ENCODE data around the gene CLTA.

The CLTA gene

DNA sequence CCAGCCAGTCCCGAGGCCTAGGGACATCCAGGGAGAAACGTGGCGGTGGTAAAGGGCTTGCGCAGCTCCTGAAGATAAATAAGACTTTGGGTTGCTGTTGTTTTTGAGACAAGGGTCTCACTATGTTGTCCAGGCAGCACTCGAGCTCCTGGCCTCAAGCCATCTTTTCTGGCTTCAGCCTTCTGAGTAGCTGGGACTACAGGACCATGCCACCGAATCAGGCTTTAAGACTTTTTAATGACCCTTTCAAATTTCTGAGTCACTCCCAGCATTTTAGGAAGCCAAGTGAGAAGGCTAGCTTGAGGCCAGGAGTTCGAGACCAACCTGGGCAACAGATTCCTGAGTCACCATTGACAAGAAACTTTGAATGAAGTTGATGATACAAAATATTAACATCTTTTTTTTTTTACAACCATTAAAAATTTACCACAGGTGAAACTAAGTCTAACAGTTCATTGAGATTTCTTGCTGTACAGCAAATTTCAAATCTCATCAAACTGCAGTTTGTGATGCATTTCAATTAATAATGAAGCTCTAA lies 68.3 kb downstream of the CLTA start:
- DNase-seq (ENCODE audit: low read depth) = no peak
- peak overlapping the region; percentile 72 for H3K4me3 ChIP-seq (ENCODE audit: low read length)
- TF ChIP-seq, protein P1, sequence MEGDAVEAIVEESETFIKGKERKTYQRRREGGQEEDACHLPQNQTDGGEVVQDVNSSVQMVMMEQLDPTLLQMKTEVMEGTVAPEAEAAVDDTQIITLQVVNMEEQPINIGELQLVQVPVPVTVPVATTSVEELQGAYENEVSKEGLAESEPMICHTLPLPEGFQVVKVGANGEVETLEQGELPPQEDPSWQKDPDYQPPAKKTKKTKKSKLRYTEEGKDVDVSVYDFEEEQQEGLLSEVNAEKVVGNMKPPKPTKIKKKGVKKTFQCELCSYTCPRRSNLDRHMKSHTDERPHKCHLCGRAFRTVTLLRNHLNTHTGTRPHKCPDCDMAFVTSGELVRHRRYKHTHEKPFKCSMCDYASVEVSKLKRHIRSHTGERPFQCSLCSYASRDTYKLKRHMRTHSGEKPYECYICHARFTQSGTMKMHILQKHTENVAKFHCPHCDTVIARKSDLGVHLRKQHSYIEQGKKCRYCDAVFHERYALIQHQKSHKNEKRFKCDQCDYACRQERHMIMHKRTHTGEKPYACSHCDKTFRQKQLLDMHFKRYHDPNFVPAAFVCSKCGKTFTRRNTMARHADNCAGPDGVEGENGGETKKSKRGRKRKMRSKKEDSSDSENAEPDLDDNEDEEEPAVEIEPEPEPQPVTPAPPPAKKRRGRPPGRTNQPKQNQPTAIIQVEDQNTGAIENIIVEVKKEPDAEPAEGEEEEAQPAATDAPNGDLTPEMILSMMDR (IDR thresholded peaks at IDR 0.05; ENCODE audit: insufficient read depth, low read depth, low read length, missing control alignments) = no peak
